ENCODE data around the gene HELZ.

Gene HELZ

DNA sequence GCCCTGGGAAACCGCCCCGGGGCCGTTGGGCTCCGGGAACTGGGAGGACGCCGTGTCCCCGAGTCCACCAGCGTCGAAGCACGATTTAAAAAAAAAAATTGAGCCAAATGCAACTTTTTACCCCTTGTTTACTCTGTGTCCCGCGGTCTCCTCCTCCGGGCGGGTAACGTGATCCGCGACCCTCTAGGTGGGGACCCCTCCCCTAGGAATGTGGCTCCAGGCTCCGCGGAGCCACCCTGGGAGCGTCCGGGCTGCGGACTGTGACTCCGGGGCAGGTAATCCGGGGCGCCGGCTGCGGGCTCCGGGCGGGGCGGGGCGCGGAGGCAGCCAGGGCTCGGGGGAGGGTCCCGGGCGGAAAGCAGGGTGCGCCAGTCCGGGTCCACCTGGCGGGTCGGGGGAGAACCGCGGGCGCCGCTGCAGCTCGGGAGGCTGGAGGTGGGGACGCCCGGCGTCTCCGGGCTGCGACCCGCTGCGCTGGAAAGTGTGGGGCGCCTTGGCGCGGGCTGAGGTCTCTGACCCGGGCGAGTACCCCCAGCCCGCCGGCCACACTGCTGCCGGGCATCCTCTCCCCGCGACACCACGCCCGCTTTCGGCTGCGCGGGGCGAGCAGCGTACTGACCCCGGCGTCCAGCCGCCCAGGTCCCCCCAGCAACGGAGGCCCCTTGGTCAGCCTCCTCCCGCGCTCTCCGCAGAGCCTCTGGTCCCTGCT, 852 bp upstream of the HELZ start:
- Histone ChIP-seq H3K36me3 (ENCODE audit: insufficient read depth, low read length) (peaks cover 15% of the 10 kb centered on the region), H3K9me3 (ENCODE audit: insufficient read depth, low read depth, low read length) (no peaks in the 10 kb centered on the region)

DNA sequence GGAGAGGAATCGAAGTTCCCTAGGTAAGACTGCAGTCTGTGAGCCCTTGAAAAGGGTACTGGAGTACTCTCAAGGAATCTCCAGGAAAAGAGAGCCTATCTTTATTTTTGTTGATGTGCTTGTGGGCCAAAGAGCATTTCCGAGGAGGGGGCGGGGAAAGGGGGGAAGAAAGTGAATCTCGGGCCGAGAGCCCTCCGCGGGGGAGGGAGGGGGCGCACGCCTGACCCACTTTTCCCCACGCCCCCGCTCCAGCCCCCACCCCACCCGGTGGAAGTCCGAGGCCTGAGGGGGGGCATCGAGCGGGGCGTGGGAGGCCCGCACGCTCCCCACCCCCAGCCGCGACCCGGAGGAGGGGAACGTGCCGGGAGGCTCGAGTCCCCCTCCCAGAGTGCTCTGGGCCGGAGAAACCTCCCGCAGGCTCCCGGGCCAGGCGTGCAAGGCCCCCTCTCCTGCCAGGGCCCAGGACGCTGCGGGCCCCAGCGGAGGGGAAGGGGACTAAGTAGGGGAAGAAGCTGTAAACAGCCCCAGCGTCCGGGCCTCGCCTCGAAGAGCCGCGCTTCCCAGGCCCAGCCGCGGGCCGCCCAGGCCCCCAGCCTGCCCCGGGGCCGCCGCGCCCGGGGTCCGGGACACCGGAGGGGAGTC, 444 bp downstream of the HELZ start:
- H3K36me3 ChIP-seq (ENCODE audit: insufficient read depth, low read length), result peaks cover 25% of the 10 kb centered on the region
- peak overlapping the region; percentile 96; the same call in 1 of the 2 replicates for H3K27ac ChIP-seq (ENCODE audit: low read depth, low read length)
- H3K9me3 ChIP-seq (ENCODE audit: insufficient read depth, low read depth, low read length), result no peaks in the 10 kb centered on the region
- H3K27me3 ChIP-seq (ENCODE audit: insufficient read depth, low read length), result no peaks in the 10 kb centered on the region
- peaks cover 7% of the 10 kb centered on the region; the same call in 1 of the 2 replicates for H3K4me1 ChIP-seq (ENCODE audit: insufficient read depth, low read length)
- WGBS, result 1% methylated on average over 45 of the region's 47 CpGs
- peak overlapping the region; percentile 98 for H3K4me3 ChIP-seq (ENCODE audit: low read length)
- H3K9ac ChIP-seq (ENCODE audit: low read depth, low read length), result peak overlapping the region; percentile 76

More for the DNA sequence above, 852 bp upstream of the HELZ start:
- Histone ChIP-seq H3K4me1 (ENCODE audit: insufficient read depth, low read length) (peaks cover 7% of the 10 kb centered on the region; the same call in 1 of the 2 replicates), H3K27me3 (ENCODE audit: insufficient read depth, low read length) (no peaks in the 10 kb centered on the region), H3K27ac (ENCODE audit: low read depth, low read length) (peak overlapping the region; percentile 96), H3K9ac (ENCODE audit: low read depth, low read length) (peak overlapping the region; percentile 94), H3K4me3 (ENCODE audit: low read length) (peak overlapping the region; percentile 98)
- WGBS, result under 1% methylated on average over 75 of the region's 75 CpGs

DNA sequence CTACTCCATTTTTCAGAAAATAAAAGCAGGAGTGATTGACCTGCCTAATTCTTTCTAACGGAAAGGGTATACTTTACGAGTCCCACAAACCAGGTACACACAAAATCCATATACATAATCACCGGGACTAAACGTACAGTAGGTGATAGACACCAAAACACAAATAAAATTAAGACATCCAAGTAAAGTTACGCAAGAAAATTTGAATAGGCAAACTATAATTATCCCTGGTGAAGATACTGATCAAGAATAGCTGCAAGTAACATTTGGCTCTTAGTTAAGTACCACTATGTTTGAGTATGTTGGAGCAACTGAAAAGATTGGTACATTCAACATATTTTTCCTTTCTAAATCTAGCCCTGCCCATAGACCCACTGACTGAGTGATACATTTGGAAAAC, 1.7 kb downstream of the HELZ start:
- Histone ChIP-seq H3K9ac (ENCODE audit: low read depth, low read length) (no peak overlapping the region), H3K36me3 (ENCODE audit: insufficient read depth, low read length) (peaks cover 38% of the 10 kb centered on the region), H3K4me1 (ENCODE audit: insufficient read depth, low read length) (peaks cover 7% of the 10 kb centered on the region; the same call in 1 of the 2 replicates), H3K27me3 (ENCODE audit: insufficient read depth, low read length) (no peaks in the 10 kb centered on the region), H3K4me3 (ENCODE audit: low read length) (peak overlapping the region; percentile 98; the same call in 1 of the 2 replicates), H3K27ac (ENCODE audit: low read depth, low read length) (no peak overlapping the region), H3K9me3 (ENCODE audit: insufficient read depth, low read depth, low read length) (no peaks in the 10 kb centered on the region)
- 92% methylated on average over 5 of the region's 5 CpGs for WGBS

DNA sequence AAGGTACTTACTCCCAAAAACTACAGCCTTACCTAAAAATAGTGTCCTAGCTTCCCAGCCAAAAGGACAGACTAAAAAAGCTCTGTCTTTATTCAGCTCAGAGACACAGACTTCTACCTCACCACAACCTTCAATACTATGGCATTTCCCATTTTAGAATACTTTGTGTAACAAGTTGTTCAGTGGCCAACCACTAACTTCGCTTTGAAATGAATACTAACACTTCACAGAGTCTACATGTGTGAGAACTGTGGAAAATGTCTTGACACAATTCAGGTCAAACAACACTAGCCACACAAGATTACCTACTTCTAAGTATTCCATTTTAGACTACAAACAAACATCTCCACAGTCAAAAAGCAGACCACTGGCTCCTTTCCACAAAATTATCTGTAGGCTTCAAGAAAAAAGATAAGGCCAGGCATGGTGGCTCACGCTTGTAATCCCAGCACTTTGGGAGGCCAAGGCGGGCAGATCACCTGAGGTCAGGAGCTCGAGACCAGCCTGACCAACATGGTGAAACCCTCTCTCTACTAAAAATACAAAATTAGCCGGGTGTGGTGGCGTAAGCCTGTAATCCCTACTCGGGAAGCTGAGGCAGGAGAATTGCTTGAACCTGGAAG, 3.2 kb downstream of the HELZ start:
- H3K27me3 ChIP-seq (ENCODE audit: insufficient read depth, low read length), result no peaks in the 10 kb centered on the region
- H3K9me3 ChIP-seq (ENCODE audit: insufficient read depth, low read depth, low read length), result no peaks in the 10 kb centered on the region
- H3K4me3 ChIP-seq (ENCODE audit: low read length), result no peak overlapping the region
- 0 out of 2 replicates have a peak overlapping the region, but pooled peaks have one; percentile 9 for H3K9ac ChIP-seq (ENCODE audit: low read depth, low read length)
- no peak overlapping the region for H3K27ac ChIP-seq (ENCODE audit: low read depth, low read length)
- WGBS, result 95% methylated on average over 7 of the region's 7 CpGs
- H3K4me1 ChIP-seq (ENCODE audit: insufficient read depth, low read length), result peaks cover 7% of the 10 kb centered on the region; the same call in 1 of the 2 replicates
- H3K36me3 ChIP-seq (ENCODE audit: insufficient read depth, low read length), result peaks cover 46% of the 10 kb centered on the region

DNA sequence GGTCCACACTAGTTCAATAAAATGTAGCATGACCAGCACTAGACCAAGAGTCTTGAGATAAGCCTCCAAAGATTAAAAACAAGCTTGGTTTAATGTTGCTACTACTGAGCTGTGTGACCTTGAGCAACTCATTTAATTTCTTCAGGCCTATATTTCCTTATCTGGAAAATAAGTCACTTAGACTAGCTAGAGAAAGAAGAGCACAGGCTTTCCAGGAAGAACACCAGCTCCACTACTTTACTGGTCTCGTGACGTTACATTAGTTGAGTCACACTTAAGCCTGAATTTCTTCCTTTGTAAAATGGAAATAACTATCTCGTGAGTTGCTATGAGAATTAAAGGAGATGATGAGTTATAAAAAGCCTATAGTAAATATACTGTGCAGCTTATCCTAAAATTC, 5.4 kb downstream of the HELZ start:
- Histone ChIP-seq H3K9me3 (ENCODE audit: insufficient read depth, low read depth, low read length) (no peaks in the 10 kb centered on the region), H3K36me3 (ENCODE audit: insufficient read depth, low read length) (peaks cover 60% of the 10 kb centered on the region), H3K9ac (ENCODE audit: low read depth, low read length) (no peak overlapping the region), H3K4me1 (ENCODE audit: insufficient read depth, low read length) (peaks cover 7% of the 10 kb centered on the region; the same call in 1 of the 2 replicates), H3K27ac (ENCODE audit: low read depth, low read length) (no peak overlapping the region), H3K4me3 (ENCODE audit: low read length) (no peak overlapping the region), H3K27me3 (ENCODE audit: insufficient read depth, low read length) (no peaks in the 10 kb centered on the region)
- WGBS, result 100% methylated on average over 2 of the region's 3 CpGs

DNA sequence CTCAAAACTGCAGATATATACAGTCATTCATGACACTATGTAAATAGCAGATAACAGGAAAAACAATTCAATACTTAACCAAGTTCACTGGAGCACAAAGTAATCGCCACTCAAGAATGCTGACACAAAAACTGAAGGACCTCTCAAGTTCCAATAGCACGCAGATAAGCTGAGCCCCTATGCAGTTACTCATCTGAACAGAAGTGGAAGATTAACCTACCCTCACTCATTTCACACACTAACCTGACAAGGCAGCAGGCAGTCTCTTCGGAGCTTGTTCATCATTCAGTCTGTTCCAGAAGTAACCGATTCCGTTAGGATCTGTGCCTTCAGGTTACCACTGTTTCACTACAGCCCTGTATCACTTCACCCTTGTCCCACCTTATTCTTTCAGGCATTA, 6.0 kb downstream of the HELZ start:
- H3K36me3 ChIP-seq (ENCODE audit: insufficient read depth, low read length), result peaks cover 61% of the 10 kb centered on the region

DNA sequence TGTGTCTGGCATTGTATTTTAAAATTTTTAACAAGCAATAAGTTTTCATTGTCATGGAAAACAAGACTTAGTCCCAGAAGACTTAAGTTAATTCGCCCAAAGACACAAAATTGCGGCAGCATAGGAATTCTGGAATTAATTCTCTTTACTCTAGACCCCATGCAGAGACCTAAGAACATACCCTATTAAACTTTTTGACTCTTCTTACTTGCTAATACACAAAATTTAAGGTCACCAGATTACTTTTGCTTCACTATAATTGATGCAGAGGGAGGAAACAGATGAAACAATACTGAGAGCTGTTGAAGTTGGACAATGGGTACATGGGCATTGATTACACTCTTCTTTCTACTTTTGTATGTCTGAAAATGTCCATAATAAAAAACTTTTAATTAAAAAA, 12.6 kb downstream of the HELZ start:
- Histone ChIP-seq H3K4me3 (ENCODE audit: low read length) (no peak overlapping the region), H3K9me3 (ENCODE audit: insufficient read depth, low read depth, low read length) (no peaks in the 10 kb centered on the region)
- WGBS, result 96% methylated on average over 2 of the region's 2 CpGs

More for the DNA sequence above, 6.0 kb downstream of the HELZ start:
- H3K27me3 ChIP-seq (ENCODE audit: insufficient read depth, low read length), result no peaks in the 10 kb centered on the region
- no peak overlapping the region for H3K9ac ChIP-seq (ENCODE audit: low read depth, low read length)
- H3K4me3 ChIP-seq (ENCODE audit: low read length), result no peak overlapping the region
- WGBS, result 92% methylated on average over 5 of the region's 5 CpGs
- H3K27ac ChIP-seq (ENCODE audit: low read depth, low read length), result no peak overlapping the region
- H3K4me1 ChIP-seq (ENCODE audit: insufficient read depth, low read length), result peaks cover 4% of the 10 kb centered on the region; the same call in 1 of the 2 replicates
- H3K9me3 ChIP-seq (ENCODE audit: insufficient read depth, low read depth, low read length), result no peaks in the 10 kb centered on the region

DNA sequence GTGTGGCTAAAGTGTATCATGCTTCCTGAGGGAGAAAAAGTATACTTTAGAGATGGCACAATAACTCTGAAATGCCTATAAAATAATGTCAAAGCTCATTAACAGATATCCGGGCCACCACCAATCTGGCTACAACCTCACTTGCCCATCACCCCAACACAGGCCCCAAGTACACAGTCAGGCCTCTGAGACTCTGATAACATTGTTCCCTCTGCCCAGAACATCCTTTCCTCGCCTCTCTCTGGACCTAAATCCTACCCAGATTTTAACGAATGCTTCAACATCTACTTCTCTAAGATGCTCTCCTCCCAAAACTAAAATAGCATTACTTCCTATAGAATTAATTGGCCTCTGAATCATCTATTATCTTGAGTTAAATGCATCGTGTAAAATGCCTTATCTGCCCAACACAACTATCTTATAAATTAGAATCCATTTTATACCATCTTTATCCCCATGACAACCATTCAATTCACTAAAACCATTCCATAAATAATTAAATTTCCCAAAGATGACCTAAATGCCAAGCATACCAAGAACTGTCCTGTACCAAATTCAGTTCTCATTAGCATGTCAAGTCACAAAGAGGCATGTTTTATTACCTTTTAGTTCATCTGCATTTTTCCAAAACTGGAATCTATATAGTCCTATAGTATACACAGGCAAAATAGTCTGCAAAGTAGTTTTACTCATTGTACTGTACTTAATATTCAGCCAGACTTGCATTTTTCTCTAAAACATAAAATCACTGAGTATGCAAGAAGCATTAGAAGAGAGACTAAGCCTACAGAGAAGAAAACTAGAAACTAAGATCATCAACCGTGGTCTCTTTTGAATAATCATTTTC, 15.7 kb downstream of the HELZ start:
- H3K4me3 ChIP-seq (ENCODE audit: low read length), result no peak overlapping the region
- no peak overlapping the region for H3K27ac ChIP-seq (ENCODE audit: low read depth, low read length)
- H3K4me1 ChIP-seq (ENCODE audit: insufficient read depth, low read length), result no peaks in the 10 kb centered on the region
- H3K9ac ChIP-seq (ENCODE audit: low read depth, low read length), result no peak overlapping the region
- no peaks in the 10 kb centered on the region for H3K9me3 ChIP-seq (ENCODE audit: insufficient read depth, low read depth, low read length)
- H3K36me3 ChIP-seq (ENCODE audit: insufficient read depth, low read length), result peaks cover 7% of the 10 kb centered on the region
- WGBS, result 94% methylated on average over 4 of the region's 5 CpGs
- no peaks in the 10 kb centered on the region for H3K27me3 ChIP-seq (ENCODE audit: insufficient read depth, low read length)

More for the DNA sequence above, 12.6 kb downstream of the HELZ start:
- Histone ChIP-seq H3K9ac (ENCODE audit: low read depth, low read length) (no peak overlapping the region), H3K27me3 (ENCODE audit: insufficient read depth, low read length) (no peaks in the 10 kb centered on the region), H3K27ac (ENCODE audit: low read depth, low read length) (no peak overlapping the region), H3K4me1 (ENCODE audit: insufficient read depth, low read length) (no peaks in the 10 kb centered on the region), H3K36me3 (ENCODE audit: insufficient read depth, low read length) (peaks cover 28% of the 10 kb centered on the region)

DNA sequence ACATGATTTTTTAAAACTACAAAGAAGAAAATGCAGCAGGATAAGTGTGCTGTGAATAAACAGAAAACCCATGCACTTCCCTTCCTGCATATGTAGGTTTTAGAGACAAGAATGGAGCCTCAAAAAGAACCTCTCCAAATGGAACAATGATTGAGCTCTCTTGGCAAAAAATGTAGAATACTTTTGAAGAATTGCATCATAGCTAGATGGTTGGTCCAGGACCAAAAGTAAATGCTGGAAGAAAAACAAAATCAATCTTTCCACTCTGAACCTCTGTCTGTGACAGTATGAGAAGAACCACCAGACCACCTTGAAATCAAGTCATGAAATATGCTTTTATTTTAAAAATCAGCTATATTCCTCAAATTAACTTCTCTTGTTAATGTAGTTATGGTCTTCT, 17.5 kb downstream of the HELZ start:
- no peaks in the 10 kb centered on the region for H3K27me3 ChIP-seq (ENCODE audit: insufficient read depth, low read length)
- no peaks in the 10 kb centered on the region for H3K4me1 ChIP-seq (ENCODE audit: insufficient read depth, low read length)
- H3K4me3 ChIP-seq (ENCODE audit: low read length), result no peak overlapping the region
- peaks cover 7% of the 10 kb centered on the region for H3K36me3 ChIP-seq (ENCODE audit: insufficient read depth, low read length)
- H3K9ac ChIP-seq (ENCODE audit: low read depth, low read length), result no peak overlapping the region
- H3K9me3 ChIP-seq (ENCODE audit: insufficient read depth, low read depth, low read length), result no peaks in the 10 kb centered on the region
- no peak overlapping the region for H3K27ac ChIP-seq (ENCODE audit: low read depth, low read length)

DNA sequence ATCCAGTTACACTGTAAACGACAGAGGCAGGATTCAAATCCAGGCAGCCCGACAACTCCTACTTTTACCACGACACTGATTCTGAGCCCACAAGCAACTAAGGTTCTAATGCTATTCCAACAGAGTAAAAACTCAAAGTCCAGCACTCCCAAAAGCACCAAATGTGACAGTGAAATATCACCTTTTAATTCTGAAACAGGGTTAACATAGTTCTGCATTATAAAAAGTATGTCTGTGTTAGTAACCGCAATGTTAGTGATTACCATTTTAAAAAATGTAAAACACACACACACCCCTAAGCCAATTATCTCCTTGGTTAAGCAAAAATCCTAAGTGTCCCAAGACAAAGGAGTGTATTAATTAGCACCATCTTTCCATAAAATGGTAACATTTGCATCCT, 19.7 kb downstream of the HELZ start:
- Histone ChIP-seq H3K36me3 (ENCODE audit: insufficient read depth, low read length) (peaks cover 7% of the 10 kb centered on the region; the same call in 1 of the 2 replicates), H3K4me1 (ENCODE audit: insufficient read depth, low read length) (0 out of 2 replicates have a peak, but pooled peaks cover 5% of the 10 kb centered on the region), H3K27ac (ENCODE audit: low read depth, low read length) (no peak overlapping the region), H3K9ac (ENCODE audit: low read depth, low read length) (no peak overlapping the region), H3K9me3 (ENCODE audit: insufficient read depth, low read depth, low read length) (no peaks in the 10 kb centered on the region), H3K27me3 (ENCODE audit: insufficient read depth, low read length) (no peaks in the 10 kb centered on the region), H3K4me3 (ENCODE audit: low read length) (no peak overlapping the region)
- 92% methylated on average over 3 of the region's 4 CpGs for WGBS

Measured in HUES64 (cell line).